Vagina (tissue), 2 donors: Measurements from ENCODE around the gene RGPD8.
"Not testable (repeated sequence)": the region's sequence is repeated elsewhere in the genome, so short reads cannot be mapped to it uniquely, and the experiment has no call there.

Experiments
- CTCF ChIP-seq, 3 experiments: fragments of 450-650 bp in 2 of 3; fragments of 200-600 bp in 1 of 3; sonication (generic) in 1 of 3; IDR thresholded peaks; one replicate each; pipeline ENCODE4 v1.5.1; 2017 to 2019; ENCODE audit warnings: antibody characterized with exemption in 3 of 3, mild to moderate bottlenecking in 2 of 3, moderate library complexity in 2 of 3
- POLR2A ChIP-seq, 2 donors: fragments of 450-650 bp; IDR thresholded peaks; one replicate each; pipeline ENCODE4 v1.6.1; 2017; ENCODE audit warnings: antibody characterized with exemption in 2 of 2, mild to moderate bottlenecking in 2 of 2, moderate library complexity in 2 of 2

- TF ChIP-seq CTCF, POLR2A (IDR thresholded peaks at IDR 0.05): not testable (repeated sequence)
Observed at GRCh38 chr2:112437405-112437831, 4.0 kb upstream of the RGPD8 start.
